Endothelial cell of hepatic sinusoid (primary cell): ENCODE data around the gene GPR15LG.
"Not testable (repeated sequence)": the region's sequence is repeated elsewhere in the genome, so short reads cannot be mapped to it uniquely, and the experiment has no call there.

Experiments
- in situ Hi-C: cut with HindIII; loops from 2 replicates; pipeline ENCODE4 v1.10.0; 2017; ENCODE audit warnings: low sequenced_read_pairs

GPR15LG gene

DNA sequence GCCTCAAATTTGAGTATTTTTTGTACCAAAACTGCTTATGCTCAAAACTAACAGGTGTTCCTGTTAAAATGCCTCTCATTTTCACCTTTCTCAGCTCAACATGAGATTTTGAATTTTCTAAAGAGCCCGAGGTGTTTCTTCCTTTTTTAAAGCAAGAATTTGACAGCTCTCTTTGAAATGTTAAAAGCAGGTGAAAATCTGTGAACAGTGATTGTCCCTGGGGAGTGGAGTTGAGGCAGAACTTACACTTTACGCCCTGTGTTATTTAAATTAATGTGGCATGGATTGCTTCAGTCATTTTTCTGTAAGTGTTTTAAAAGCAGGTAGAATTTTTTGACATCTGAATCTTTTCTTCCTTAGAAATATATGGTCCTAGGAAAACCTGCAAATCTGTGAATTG, 9.2 kb upstream of the GPR15LG start:
- in situ Hi-C loops: no loop called here

GRCh38 chr10:84166620-84167288, 6.8 kb upstream of the GPR15LG start:
- in situ Hi-C loops: no loop called here

- in situ Hi-C loops: not testable (repeated sequence)
These were observed 6.3 kb upstream of the GPR15LG start for GRCh38 chr10:84167289-84167653.

GRCh38 chr10:84168382-84168781, 5.2 kb upstream of the GPR15LG start:
- in situ Hi-C loops: not testable (repeated sequence)

- in situ Hi-C loops: not testable (repeated sequence)
These were observed 2.4 kb upstream of the GPR15LG start for GRCh38 chr10:84171237-84171636.

DNA sequence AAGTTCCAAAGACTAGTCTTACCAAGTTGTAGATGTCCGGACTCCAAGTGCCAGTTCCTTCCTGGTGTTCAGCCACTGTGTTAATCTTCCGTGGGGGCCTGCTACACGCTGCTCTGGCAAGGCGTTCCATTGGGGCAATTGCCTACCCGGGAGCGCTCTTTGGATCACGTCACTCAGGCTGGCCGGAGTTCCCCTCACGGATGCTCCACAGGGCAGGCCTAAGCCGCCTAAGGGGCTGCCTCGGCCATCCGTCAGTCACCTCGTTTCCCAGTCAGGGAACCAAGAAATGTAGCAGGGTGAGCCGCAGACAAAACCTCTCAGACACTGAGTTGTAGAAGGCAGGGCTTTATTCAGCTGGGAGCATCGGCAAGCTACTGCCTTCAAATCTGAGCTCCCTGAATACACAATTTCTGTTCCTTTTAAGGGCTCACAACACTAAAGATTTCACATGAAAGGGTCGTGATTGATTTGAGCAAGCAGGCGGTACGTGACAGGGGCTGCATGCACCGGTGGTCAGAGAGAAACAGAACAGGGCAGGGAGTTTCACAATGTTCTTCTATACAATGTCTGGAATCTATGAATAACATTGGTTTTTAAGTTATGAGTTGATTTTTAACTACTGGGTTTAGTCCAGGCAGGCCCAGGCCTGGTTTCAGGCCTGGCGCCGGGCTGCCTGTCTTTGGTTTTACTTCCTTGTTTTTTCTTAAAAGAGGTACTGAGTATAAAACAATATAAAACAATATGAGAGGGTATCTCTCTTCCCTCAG, 1.7 kb upstream of the GPR15LG start:
- in situ Hi-C loops: not testable (repeated sequence)

GRCh38 chr10:84172467-84173356, 889 bp upstream of the GPR15LG start:
- in situ Hi-C loops: no loop called here

DNA sequence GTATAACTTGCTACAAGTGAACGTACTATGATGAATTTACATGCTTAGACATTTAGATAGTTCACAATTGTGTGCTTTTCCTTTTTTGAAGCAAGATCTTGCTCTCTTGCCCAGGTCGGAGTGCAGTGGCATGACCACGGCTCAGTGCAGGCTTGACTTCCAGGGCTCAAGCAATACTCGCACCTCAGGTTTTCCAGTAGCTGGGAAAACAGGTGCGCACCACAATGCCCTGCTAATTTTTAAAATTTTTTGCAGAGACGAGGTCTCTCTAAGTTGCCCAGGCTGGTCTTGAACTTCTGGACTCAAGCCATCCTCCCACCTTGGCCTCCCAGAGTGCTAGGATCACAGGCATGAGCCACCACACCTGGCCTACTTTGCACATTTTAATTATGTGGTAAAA, 1.8 kb downstream of the GPR15LG start:
- in situ Hi-C loops: no loop called here

DNA sequence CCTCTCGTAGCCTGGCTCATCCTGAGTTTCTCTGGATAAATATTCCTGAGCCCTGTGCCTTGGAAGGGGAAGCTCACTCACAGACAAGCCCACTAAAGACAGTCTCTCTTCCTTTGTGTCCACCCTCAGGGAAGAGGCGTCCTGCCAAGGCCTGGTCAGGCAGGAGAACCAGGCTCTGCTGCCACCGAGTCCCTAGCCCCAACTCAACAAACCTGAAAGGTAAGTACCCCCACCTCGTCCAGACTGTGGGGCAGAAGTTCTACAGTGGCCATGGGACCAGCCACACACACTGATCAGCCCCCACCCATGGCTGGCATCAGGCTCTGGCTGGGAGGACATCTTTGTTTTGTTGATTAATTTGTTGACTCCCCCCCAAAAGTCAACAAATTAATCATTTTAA, 2.8 kb downstream of the GPR15LG start:
- in situ Hi-C loops: no loop called here

GRCh38 chr10:84176836-84177474, 3.4 kb downstream of the GPR15LG start:
- in situ Hi-C loops: no loop called here

DNA sequence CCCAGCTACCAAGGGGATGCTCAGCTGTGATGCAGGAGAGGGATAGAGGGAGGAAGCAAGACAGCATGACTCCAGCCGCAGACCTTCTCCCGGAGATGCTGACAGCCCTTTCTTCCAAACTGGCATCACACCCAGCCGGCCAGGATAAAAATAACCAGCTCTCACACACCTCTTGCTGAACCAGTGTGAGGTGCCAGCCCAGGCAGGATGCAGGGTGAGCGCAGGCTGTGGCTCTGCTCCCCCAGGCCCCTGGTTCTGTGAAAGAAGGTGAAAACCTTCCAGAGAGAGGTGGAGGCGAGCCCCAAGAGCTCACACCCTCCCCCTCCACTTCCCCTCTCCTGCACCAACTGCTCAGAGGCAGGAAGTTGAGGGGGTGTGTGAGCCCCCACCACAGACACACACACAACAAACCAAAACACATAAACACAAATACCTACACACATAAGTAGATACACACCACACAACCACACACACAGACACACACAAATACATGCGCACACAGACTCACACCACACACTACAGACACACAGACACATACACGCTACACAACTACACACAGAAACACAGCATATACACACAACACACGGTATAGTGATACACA, 4.0 kb downstream of the GPR15LG start:
- in situ Hi-C loops: no loop called here

DNA sequence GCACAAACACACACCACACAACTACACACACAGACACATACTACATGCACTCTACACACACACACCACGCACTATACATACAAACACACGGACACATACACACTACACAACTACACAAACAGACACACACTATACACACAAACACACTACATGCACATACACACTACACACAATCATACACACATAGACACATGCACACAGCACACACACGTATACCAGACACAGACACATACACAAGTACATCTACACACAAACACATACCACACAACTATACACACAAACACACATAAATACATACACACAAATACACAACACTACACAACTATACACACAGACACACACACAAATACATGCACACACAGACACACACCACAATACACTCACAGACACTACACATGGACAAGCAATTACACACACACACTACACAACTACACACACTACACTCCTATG, 4.6 kb downstream of the GPR15LG start:
- in situ Hi-C loops: no loop called here

DNA sequence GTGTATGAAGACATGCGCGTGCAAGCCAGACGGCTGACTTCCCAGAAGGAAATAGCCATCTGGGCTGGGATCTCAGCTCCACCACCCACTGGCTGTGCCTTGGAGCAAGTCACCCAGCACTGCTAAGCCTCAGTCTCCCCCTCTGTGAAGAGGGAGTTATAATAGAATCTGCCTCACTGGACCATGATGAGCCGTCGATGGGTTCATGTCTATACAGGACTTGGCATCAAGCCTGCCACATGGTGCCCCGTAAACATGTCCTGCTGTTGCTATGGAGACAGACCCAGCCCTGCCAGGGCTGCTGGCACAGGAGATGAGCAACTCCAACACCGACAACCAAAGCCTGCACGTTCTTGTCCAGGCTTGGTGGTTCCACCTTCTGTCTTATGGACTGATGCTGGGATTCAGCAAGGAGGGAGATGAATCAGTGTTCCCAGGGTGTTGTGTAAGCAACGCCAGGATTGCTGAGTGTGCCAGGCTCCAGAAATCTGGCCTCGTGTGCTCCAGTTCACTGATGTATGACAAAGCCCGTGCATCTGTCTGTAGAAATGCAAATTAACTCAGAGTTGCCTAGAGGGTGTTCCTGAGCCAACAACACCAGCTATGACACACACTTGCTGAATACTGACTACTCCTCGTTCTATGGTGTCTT, 5.6 kb downstream of the GPR15LG start:
- in situ Hi-C loops: no loop called here

- in situ Hi-C loops: not testable (repeated sequence)
These were observed 6.8 kb downstream of the GPR15LG start for GRCh38 chr10:84180386-84180785.

DNA sequence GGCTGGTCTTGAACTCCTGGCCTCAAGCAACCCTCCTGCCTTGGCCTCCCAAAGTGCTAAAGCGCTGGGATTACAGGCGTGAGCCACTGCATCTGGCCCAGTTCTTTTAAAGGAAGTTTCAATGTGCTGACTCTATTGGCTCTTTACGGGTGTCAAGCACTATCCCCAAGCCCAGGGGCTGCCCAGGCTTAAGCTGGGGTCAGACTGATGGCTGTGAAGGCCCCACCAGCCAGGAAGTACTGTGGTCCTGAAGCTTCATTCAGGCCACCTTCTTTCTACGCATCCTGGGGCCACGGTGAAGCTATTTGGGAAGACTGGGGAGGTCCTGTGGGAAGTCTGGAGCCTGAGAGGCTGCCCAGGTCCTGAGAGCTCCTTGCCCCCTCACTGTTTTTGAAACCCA, 8.0 kb downstream of the GPR15LG start:
- in situ Hi-C loops: no loop called here

GRCh38 chr10:84184517-84184916, 10.9 kb downstream of the GPR15LG start:
- in situ Hi-C loops: no loop called here

GRCh38 chr10:84185526-84186175, 12.1 kb downstream of the GPR15LG start:
- in situ Hi-C loops: no loop called here

GRCh38 chr10:84188815-84189214, 15.2 kb downstream of the GPR15LG start:
- in situ Hi-C loops: no loop called here

DNA sequence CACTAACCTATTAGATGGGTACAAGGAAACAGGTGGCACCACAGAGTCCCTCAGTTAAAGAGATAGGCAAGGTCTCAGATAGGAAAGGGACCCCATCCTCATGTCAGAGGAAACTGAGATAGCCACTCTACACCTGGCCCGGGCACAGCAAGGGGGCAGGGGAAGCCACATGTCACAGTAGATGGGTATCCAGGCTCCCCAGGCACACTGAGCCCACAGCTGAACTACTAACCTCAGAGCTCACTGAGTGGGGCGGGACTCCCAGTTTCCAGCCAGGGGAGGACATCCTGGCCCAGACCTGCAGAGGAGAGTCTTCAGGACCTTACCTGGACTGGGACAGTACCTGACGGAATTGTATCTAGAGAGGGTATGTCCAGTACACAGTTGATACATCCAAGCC, 17.0 kb downstream of the GPR15LG start:
- in situ Hi-C loops: no loop called here

DNA sequence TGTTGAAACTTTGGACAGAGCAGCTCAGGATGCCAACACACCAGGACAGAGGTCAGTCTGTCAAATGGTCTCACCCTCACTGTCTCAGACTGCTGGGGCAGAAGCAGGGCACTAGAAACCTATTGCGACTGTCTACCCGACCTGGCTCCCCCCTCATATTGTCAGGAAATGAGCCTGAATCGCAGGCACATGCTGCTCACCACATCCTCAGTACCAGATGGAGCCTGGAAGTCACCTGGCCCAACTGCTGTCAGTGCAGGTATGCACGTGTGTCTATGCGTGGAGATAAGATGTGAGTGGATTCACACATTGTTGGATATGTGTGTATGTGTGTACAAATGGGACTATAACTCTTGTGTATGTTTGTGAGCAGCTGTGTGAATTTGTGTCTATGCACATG, 17.5 kb downstream of the GPR15LG start:
- in situ Hi-C loops: no loop called here
